Measurements from ENCODE around the gene HLA-DOA.

GRCh38 chr6:32968867-32969684, 40.3 kb downstream of the HLA-DOA start:
- TF ChIP-seq CTCF (IDR thresholded peaks at IDR 0.05) (no peak), EZH2 (IDR thresholded peaks at IDR 0.05; ENCODE audit: borderline replicate concordance, insufficient read depth, low read depth, low read length, poor library complexity, severe bottlenecking) (no peak)

Data from B cell (primary cell).